Tongue (tissue), 3 donors: ENCODE results near the gene AFAP1L2. TPM values are rescaled to one million over a fixed set of nuclear protein-coding genes. Genes with fewer than 3 reads are reported as not detected.

ENCODE experiments used
- DNase-seq: peaks from one replicate; pipeline ENCODE4 v3.0.0-alpha.2; 2015
- small RNA-seq: library from RNA; depleted of rRNA; stranded (forward); fragments of <200 nt; gene quantifications from one replicate; pipeline ENCODE3, GENCODE V24; 2014; ENCODE audit warnings: low replicate concordance
- total RNA-seq: library from RNA; depleted of rRNA; stranded (reverse); fragments of >200 nt; gene quantifications from one replicate; pipeline ENCODE4 v1.2.3, GENCODE V29; 2014

The AFAP1L2 gene
- total RNA-seq, 1 donor from 2014 or later, result 55.0 TPM

DNA sequence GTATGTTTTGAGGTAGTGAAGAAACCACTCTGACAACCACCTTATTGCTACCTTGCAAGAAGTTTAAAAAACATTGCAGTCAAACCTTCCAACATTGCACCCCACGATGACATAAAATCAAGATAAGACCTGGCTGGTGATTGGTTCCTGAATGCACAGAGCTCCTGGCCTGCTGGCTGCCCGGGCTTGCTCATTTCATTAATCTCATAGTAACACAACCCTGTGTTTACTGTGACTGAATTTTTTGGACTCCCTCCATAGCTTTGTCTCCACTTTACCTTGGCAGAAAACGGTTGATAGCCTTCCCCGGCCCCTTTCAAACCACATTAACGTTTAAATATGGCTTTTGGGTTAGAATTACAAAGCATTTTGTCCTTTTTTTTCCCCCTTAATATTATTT is 137.8 kb downstream of the AFAP1L2 start:
- peak; percentile 45 for DNase-seq

- no peak for DNase-seq
Observed at GRCh38 chr10:114265392-114266053, 138.8 kb downstream of the AFAP1L2 start.

- no peak for DNase-seq
Observed at GRCh38 chr10:114262496-114262895, 141.8 kb downstream of the AFAP1L2 start.

DNA sequence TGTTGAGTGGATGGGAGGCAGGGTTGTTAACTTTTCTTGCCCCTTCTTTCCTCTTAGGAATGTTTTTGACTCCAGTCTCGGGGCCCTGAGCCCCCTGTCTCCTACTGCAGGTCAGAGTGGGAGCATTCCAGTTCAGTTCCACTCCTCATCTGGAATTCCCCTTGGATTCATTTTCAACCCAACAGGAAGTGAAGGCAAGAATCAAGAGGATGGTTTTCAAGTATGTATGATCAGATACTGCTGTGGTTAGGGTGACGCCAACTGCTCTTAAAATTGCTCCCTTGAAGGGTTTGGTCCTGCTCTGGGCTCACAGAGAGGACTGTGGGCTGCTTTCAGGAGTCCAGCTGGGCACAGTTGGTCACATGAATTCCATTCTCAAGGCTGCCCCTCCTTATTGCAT is 143.2 kb downstream of the AFAP1L2 start:
- no peak for DNase-seq

DNA sequence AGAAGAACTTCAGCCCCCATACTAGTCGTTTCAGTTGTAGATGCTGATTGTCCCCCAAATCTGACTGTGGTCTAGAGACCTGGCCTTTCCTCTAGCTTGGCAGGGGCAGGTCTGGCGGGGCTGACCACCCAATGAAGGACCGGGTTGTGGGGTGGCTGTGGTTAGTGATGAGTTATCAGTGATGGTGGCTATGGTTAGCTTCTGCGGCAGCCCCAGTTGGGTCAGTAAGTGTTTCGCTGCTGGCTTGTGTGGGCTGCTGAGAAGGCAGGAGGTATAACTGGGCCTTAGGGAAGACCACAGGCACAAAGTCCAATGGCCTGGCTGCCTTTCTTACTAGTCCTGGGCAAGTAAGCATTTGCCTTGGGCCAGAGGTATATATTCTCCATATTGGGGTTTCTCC is 143.9 kb downstream of the AFAP1L2 start:
- no peak for DNase-seq

- no peak for DNase-seq
Observed at GRCh38 chr10:114259824-114260223, 144.5 kb downstream of the AFAP1L2 start.

DNA sequence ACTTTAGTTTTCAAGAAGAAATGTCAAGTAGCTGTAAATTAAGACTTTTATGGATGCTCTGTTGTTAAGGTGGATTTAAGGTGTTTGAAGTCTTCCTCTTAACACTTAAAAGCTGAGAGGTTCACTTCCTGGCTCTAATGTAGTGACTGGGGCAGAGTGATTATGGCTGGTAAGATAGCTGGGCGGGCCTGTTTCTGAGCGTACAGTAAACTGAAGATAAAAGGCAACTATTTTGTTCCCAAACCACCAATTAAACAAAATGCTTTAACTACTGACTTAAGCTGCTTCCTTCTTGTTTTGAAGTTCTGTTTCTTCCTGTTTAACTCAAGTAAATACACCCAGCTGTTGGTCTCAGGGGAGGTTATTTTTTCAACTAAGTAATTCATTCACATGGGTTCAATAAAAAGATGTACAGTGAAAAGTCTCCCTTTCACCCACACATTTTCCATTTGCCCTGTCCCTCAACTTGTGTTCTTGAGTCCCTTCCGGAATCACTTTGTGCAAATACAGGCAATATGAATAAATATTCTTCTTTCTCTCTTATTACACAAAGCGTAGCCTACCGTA is 145.9 kb downstream of the AFAP1L2 start:
- no peak for DNase-seq

GRCh38 chr10:114257498-114257897 is 146.8 kb downstream of the AFAP1L2 start:
- no peak for DNase-seq

DNA sequence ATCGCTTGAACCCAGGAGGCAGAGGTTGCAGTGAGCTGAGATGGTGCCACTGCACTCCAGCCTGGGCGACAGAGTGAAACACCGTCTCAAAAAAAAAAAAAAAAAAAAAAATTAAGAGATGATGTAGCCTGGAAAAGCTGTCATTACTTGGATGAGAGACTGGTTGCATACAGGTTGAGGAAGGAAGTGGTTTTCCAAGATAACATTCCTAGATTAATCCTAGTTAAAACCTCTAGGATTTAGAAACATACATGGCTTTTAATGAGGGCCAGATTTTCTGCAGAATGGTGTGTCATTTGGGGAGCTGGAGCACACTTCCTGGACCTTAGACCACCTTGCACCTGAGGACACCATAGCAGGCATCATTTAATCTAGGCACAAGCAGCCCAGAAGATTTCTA is 147.5 kb downstream of the AFAP1L2 start:
- no peak for DNase-seq

DNA sequence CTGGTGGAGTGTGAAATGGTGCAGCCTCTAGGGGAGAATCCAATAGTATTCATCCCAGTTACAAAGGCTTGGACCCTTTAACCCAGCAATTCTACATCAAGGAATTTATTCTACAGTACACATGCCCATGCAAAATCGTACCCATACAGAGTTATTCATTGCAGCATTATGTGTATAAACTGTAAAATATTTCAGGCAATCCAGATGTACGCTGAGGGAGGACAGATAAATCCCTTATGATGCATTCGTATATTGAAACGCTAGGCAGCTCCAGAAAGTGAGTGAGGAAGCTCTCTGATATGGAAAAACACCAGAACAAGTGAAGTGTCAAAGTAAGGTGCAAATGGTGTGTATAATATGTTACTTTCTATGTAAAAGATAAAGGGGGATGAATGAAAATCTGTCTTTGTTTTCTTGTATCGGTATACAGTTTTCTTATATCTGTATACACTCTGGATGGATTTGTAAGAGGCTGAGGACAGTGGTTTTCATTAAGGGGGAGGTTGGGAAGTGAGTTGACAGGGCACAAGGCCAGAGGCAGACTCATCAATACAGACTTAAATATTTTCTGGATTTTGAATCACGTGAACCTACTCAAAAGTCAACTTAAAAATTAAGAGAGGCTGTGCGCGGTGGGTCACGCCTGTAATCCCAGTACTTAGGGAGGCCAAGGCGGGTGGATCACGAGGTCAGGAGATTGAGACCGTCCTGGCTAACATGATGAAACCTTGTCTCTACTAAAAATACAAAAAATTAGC is 148.1 kb downstream of the AFAP1L2 start:
- DNase-seq, result no peak

GRCh38 chr10:114255227-114255626 is 149.1 kb downstream of the AFAP1L2 start:
- DNase-seq, result no peak

- DNase-seq, result no peak
Observed at GRCh38 chr10:114252883-114253282, 151.4 kb downstream of the AFAP1L2 start.

DNA sequence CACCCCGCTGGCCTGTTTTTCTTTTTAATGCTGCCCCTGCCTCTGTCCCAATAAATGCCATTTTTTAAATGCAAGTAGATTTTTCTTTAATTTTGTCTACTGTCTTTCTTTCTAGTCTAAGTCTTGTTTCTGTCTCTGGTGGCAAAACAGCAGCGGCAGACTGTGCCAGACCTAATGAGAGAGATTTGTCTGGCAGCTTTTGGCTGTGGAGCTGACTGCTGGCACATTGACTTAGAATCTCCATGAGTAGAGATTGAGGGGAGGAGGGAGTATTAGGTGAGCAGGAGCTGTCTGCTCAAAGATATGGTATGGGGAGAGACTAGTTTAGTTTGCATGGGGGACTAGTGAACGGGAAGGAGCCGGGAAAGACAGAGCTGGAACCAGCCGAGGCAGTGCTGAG is 152.2 kb downstream of the AFAP1L2 start:
- DNase-seq, result no peak

DNA sequence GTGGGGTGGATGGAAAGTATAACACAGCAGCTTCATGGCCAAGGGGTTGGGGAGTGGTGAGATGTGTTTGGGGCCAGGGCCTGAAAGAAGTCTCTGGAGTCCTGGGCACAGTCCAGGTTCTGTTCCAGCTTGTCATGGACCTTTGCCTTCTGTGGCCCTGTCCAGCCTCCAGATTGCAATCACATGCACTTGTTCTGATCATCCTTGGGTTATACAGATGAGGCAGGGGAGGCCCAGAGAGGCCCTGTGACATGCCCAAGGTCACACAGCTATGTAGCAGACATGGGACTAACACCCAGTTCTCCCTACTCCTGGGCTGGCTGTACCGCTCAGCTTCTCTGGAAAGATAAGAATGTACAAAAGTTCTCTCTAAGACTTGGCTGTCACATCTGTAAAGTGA is 153.6 kb downstream of the AFAP1L2 start:
- DNase-seq, result no peak

DNA sequence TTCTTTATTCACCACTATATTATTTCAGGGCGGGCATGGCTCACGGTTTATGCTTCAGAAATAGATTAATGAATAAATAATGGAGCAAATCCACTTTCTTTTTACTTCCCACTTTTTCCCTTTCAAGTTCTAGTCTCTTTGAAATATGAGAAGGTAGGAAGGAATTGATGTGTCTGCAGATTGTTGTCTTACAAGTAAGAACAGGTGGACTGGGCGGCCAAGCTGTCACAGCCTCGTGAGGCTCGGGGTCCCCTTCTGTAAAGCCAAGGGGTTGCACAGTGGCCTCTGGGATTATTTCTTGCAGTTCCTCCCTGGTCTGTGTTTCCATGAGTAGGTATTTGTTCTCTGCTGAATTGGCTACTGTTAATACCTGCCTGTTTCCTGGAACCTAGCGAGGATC is 154.1 kb downstream of the AFAP1L2 start:
- no peak for DNase-seq

- DNase-seq, result no peak
Observed at GRCh38 chr10:114246679-114247305, 157.5 kb downstream of the AFAP1L2 start.

GRCh38 chr10:114245121-114245791 is 159.0 kb downstream of the AFAP1L2 start:
- DNase-seq, result no peak

Small RNA genes lying within 50 kb of the gene (small RNA-seq; reads per million reads assigned to genes)
- gene RN7SL384P, result not detected

Other genes starting within 250 kb of the AFAP1L2 start
- 41.2 TPM for gene CCDC186, start 230.3 kb downstream of the AFAP1L2 start, total RNA-seq
- 1.6 TPM for gene TDRD1, start 225.1 kb downstream of the AFAP1L2 start, total RNA-seq
- 7.3 TPM for gene VWA2, start 165.2 kb downstream of the AFAP1L2 start, total RNA-seq